H9 (cell line): ENCODE results near the gene LCN2. TPM values are rescaled to one million over a fixed set of nuclear protein-coding genes. Genes with fewer than 3 reads are reported as not detected.

Experiments used
- DNase-seq: peaks from one replicate; pipeline ENCODE4 v3.0.0-alpha.2; 2017
- H2AFZ ChIP-seq: one replicate; pipeline ENCODE4 v1.6.1; 2013; ENCODE audit warnings: mild to moderate bottlenecking, low read length, control low read depth, moderate library complexity
- H2AK5ac ChIP-seq: 2 replicates; pipeline ENCODE4 v1.6.1; 2013; ENCODE audit warnings: low read length, control low read depth, mixed read lengths; ENCODE audit not compliant: insufficient read length
- H2BK120ac ChIP-seq: one replicate; pipeline ENCODE4 v1.6.1; 2013; ENCODE audit warnings: low read depth, mild to moderate bottlenecking, low read length, control low read depth, inconsistent platforms; ENCODE audit not compliant: poor library complexity, severe bottlenecking
- H2BK12ac ChIP-seq: 2 replicates; pipeline ENCODE4 v1.6.1; 2013; ENCODE audit warnings: low read length, control low read depth, mixed read lengths, low read depth; ENCODE audit not compliant: insufficient read length
- H2BK15ac ChIP-seq: 2 replicates; pipeline ENCODE4 v1.6.1; 2013; ENCODE audit warnings: low read depth, low read length, control low read depth
- H2BK20ac ChIP-seq: one replicate; pipeline ENCODE4 v1.6.1; 2013; ENCODE audit warnings: low read depth, mild to moderate bottlenecking, low read length, control low read depth, inconsistent platforms; ENCODE audit not compliant: poor library complexity, severe bottlenecking
- H2BK5ac ChIP-seq: 2 replicates; pipeline ENCODE4 v1.6.1; 2013; ENCODE audit warnings: low read length, control low read depth, mixed read lengths; ENCODE audit not compliant: insufficient read length
- H3K14ac ChIP-seq: 2 replicates; pipeline ENCODE4 v1.6.1; 2013; ENCODE audit warnings: low read length, control low read depth; ENCODE audit not compliant: insufficient read depth
- H3K18ac ChIP-seq: 2 replicates; pipeline ENCODE4 v1.6.1; 2013; ENCODE audit warnings: low read depth, mild to moderate bottlenecking, mixed read lengths, low read length, control low read depth; ENCODE audit not compliant: insufficient read length
- H3K23ac ChIP-seq: 2 replicates; pipeline ENCODE4 v1.6.1; 2013; ENCODE audit warnings: low read length, control low read depth, mixed read lengths, low read depth; ENCODE audit not compliant: insufficient read length
- H3K23me2 ChIP-seq: 2 replicates; pipeline ENCODE4 v1.6.1; 2013; ENCODE audit warnings: low read depth, mild to moderate bottlenecking, mixed read lengths, low read length, control low read depth; ENCODE audit not compliant: insufficient read length, poor library complexity, severe bottlenecking
- H3K27ac ChIP-seq: 2 replicates; pipeline ENCODE4 v1.5.1; 2013; ENCODE audit warnings: low read length, control low read depth, mixed read lengths, low read depth; ENCODE audit not compliant: insufficient read length
- H3K27me3 ChIP-seq: 2 replicates; pipeline ENCODE4 v1.6.1; 2013; ENCODE audit warnings: low read length, control low read depth, inconsistent platforms; ENCODE audit not compliant: insufficient read depth
- H3K4ac ChIP-seq: 2 replicates; pipeline ENCODE4 v1.6.1; 2013; ENCODE audit warnings: low read depth, mild to moderate bottlenecking, control low read depth, inconsistent platforms, low read length, moderate library complexity
- H3K4me1 ChIP-seq: 2 replicates; pipeline ENCODE4 v1.6.1; 2013; ENCODE audit warnings: low read length, control low read depth, inconsistent platforms; ENCODE audit not compliant: insufficient read depth
- H3K4me2 ChIP-seq: 2 replicates; pipeline ENCODE4 v1.6.1; 2013; ENCODE audit warnings: low read length, control low read depth, mixed read lengths; ENCODE audit not compliant: insufficient read length, insufficient read depth
- H3K56ac ChIP-seq: 2 replicates; pipeline ENCODE4 v1.6.1; 2013; ENCODE audit warnings: low read depth, mild to moderate bottlenecking, mixed read lengths, low read length, control low read depth; ENCODE audit not compliant: insufficient read length
- H3K79me1 ChIP-seq: 2 replicates; pipeline ENCODE4 v1.6.1; 2013; ENCODE audit warnings: low read depth, mild to moderate bottlenecking, moderate library complexity, low read length, control low read depth, inconsistent platforms; ENCODE audit not compliant: insufficient read depth, poor library complexity, severe bottlenecking
- H3K79me2 ChIP-seq: 2 replicates; pipeline ENCODE4 v1.6.1; 2013; ENCODE audit warnings: low read length, control low read depth, inconsistent platforms; ENCODE audit not compliant: insufficient read depth
- H3K9ac ChIP-seq: 2 replicates; pipeline ENCODE4 v1.6.1; 2013; ENCODE audit warnings: low read length, control low read depth, mixed read lengths; ENCODE audit not compliant: insufficient read length; ENCODE audit errors: extremely low read depth
- H3K9me3 ChIP-seq: one replicate; pipeline ENCODE4 v1.6.1; 2013; ENCODE audit warnings: low read depth, low read length, inconsistent platforms; ENCODE audit not compliant: control insufficient read depth
- H3T11ph ChIP-seq: one replicate; pipeline ENCODE4 v1.6.1; 2013; ENCODE audit warnings: mild to moderate bottlenecking, low read length, control low read depth, inconsistent platforms
- H4K20me1 ChIP-seq: one replicate; pipeline ENCODE4 v1.6.1; 2013; ENCODE audit not compliant: control insufficient read depth, insufficient read length, insufficient read depth
- H4K5ac ChIP-seq: 2 replicates; pipeline ENCODE4 v1.6.1; 2013; ENCODE audit warnings: low read depth, mild to moderate bottlenecking, mixed read lengths, low read length, control low read depth; ENCODE audit not compliant: insufficient read length
- H4K8ac ChIP-seq: replicated peaks from 2 replicates; pipeline ENCODE4 v1.6.1; 2013; ENCODE audit warnings: low read length, control low read depth, mixed read lengths, low read depth; ENCODE audit not compliant: insufficient read length
- H4K91ac ChIP-seq: 2 replicates; pipeline ENCODE4 v1.6.1; 2013; ENCODE audit warnings: low read depth, mild to moderate bottlenecking, moderate library complexity, mixed read lengths, low read length, control low read depth; ENCODE audit not compliant: insufficient read length
- H3K27ac Mint-ChIP-seq, 3 experiments: 2 replicates in 2 of 3; 3 replicates in 1 of 3; pipeline ENCODE4 v1.8.0; 2020 to 2021; ENCODE audit warnings: mixed read lengths in 3 of 3, mild to moderate bottlenecking in 1 of 3, moderate library complexity in 1 of 3
- H3K27me3 Mint-ChIP-seq: 2 replicates; pipeline ENCODE4 v1.8.0; 2021; ENCODE audit warnings: low read depth, mild to moderate bottlenecking, moderate library complexity, mixed read lengths
- H3K36me3 Mint-ChIP-seq, 3 experiments: 2 replicates in 2 of 3; 3 replicates in 1 of 3; pipeline ENCODE4 v1.8.0; 2020 to 2021; ENCODE audit warnings: low read depth in 3 of 3, mixed read lengths in 3 of 3; ENCODE audit not compliant: insufficient read depth in 1 of 3
- H3K4me1 Mint-ChIP-seq, 2 experiments: 2 replicates each; pipeline ENCODE4 v1.8.0; 2020; ENCODE audit warnings: mixed read lengths in 2 of 2
- H3K4me3 Mint-ChIP-seq, 2 experiments: 2 replicates in 1 of 2; 3 replicates in 1 of 2; pipeline ENCODE4 v1.8.0; 2020 to 2021; ENCODE audit warnings: mild to moderate bottlenecking in 2 of 2, mixed read lengths in 2 of 2, moderate library complexity in 1 of 2
- H3K9me3 Mint-ChIP-seq, 2 experiments: 2 replicates in 1 of 2; 3 replicates in 1 of 2; pipeline ENCODE4 v1.8.0; 2020; ENCODE audit warnings: mild to moderate bottlenecking in 2 of 2, mixed read lengths in 2 of 2, moderate library complexity in 1 of 2
- CTCF ChIP-seq: fragments of 200-600 bp; sonication (generic); conservative IDR thresholded peaks from 3 replicates; pipeline ENCODE4 v1.8.0; 2021; ENCODE audit warnings: antibody characterized with exemption, mild to moderate bottlenecking
- WGBS: extraction: QIAGEN DNeasy Blood & Tissue Kit; methylation state at CpG from one replicate; pipeline ENCODE4 v1.1.7; 2013; ENCODE audit warnings: missing lambda C conversion rate, low lambda C conversion rate, mixed read lengths; ENCODE audit not compliant: insufficient read length; ENCODE audit errors: extremely low coverage; 5-methylcytosine and 5-hydroxymethylcytosine counted together
- total RNA-seq: library from RNA; stranded (reverse); gene quantifications from 2 replicates; pipeline ENCODE4 v1.2.1, GENCODE V29; 2021

The LCN2 gene
- total RNA-seq, 1 experiment from 2014 or later = not detected

GRCh38 chr9:128168731-128169308, 19.6 kb downstream of the LCN2 start:
- 100% methylated on average over 3 of the region's 8 CpGs for WGBS
- H3K4me1 Mint-ChIP-seq = no peaks in the 10 kb centered on the region
- Histone ChIP-seq H3K79me2 (no peaks in the 10 kb centered on the region), H2BK20ac (no peak overlapping the region), H4K91ac (no peak overlapping the region), H4K20me1 (no peaks in the 10 kb centered on the region), H3K4ac (no peak overlapping the region), H2BK120ac (no peak overlapping the region), H4K8ac (no peak overlapping the region), H3T11ph (no peak overlapping the region), H2AK5ac (no peak overlapping the region), H3K18ac (no peak overlapping the region), H3K56ac (no peak overlapping the region), H3K79me1 (no peaks in the 10 kb centered on the region), H2BK5ac (no peak overlapping the region), H3K23me2 (no peaks in the 10 kb centered on the region), H3K9ac (no peak overlapping the region), H3K4me1 (no peaks in the 10 kb centered on the region), H3K4me2 (no peak overlapping the region), H3K14ac (no peak overlapping the region), H3K9me3 (no peaks in the 10 kb centered on the region), H3K23ac (no peak overlapping the region), H3K27ac (no peak overlapping the region), H3K27me3 (no peaks in the 10 kb centered on the region), H4K5ac (no peak overlapping the region), H2BK12ac (no peak overlapping the region), H2BK15ac (no peak overlapping the region), H2AFZ (no peak overlapping the region)
- no peak overlapping the region for H3K4me3 Mint-ChIP-seq
- TF ChIP-seq CTCF = no peak
- DNase-seq = no peak
- no peak overlapping the region for H3K27ac Mint-ChIP-seq
- H3K9me3 Mint-ChIP-seq = no peaks in the 10 kb centered on the region
- peaks cover 20 to 64% (median 45%) of the 10 kb centered on the region in 3 experiments for H3K36me3 Mint-ChIP-seq
- no peaks in the 10 kb centered on the region for H3K27me3 Mint-ChIP-seq
